HG02852 (cell line): Measurements from ENCODE around the gene POLRMT.
"Not testable (repeated sequence)": the region's sequence is repeated elsewhere in the genome, so short reads cannot be mapped to it uniquely, and the experiment has no call there.

ENCODE experiments used
- ATAC-seq: cut with Tn5 transposase; IDR thresholded peaks from one replicate; pipeline ENCODE4 v1.9.1; 2021; ENCODE audit warnings: mild to moderate bottlenecking, moderate library complexity; ENCODE audit not compliant: unreplicated experiment

Gene POLRMT

DNA sequence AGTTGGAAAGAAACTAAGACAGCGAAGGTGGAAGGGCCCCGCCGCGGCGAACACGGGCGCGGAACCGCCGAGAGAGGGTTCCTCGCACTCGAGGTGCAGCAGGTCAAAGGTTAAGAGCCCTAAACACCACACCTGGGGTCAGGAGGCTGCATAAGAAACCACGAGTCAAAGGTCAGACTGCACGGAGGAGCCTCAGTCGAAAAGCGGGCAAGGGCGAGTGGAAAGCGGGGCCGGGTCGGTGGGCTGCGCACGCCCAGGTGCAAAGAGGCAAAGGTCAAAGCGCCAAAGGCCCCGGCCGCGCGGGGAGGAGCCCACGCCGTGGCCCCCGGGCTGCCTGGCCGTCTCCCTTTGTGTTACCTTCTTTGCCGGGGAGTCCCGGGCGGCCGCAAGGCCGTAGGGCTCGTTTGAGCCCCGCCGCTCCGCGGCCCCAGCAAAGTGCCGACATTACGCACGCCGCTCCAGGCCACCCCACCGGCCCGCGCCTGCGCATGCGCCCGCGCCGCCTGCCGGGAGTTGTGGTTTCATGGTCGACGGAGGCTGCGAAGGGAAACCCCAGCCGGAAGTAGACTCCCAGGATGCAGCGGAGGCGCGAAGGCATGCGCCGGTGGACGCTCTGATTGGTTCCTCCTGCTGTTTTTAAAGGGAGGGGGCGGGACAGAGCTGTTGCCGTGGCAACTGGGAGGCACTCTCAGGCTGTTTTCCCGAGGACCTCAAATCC is at the start of gene POLRMT:
POLRMT (minus strand) TSS at position 470 of the 718 bp plus-strand sequence; CDS start at position 445, 25 bp downstream.
- peak; percentile 76 for ATAC-seq

DNA sequence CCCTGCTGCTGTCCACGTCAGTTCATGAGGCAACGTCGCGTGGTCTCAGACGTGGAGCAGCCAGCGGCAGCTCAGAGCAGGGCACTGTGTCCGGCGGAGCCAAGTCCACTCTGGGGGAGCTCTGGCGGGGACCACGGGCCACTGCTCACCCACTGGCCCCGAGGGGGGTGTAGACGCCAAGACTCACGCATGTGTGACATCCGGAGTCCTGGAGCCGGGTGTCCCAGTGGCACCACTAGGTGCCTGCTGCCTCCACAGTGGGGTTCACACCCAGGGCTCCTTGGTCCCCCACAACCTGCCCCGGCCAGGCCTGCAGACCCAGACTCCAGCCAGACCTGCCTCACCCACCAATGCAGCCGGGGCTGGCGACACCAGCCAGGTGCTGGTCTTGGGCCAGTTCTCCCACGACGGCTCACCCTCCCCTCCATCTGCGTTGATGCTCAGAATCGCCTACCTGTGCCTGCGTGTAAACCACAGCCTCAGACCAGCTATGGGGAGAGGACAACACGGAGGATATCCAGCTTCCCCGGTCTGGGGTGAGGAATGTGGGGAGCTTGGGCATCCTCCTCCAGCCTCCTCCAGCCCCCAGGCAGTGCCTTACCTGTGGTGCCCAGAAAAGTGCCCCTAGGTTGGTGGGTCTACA is 49.5 kb upstream of the POLRMT start:
- ATAC-seq = no peak

DNA sequence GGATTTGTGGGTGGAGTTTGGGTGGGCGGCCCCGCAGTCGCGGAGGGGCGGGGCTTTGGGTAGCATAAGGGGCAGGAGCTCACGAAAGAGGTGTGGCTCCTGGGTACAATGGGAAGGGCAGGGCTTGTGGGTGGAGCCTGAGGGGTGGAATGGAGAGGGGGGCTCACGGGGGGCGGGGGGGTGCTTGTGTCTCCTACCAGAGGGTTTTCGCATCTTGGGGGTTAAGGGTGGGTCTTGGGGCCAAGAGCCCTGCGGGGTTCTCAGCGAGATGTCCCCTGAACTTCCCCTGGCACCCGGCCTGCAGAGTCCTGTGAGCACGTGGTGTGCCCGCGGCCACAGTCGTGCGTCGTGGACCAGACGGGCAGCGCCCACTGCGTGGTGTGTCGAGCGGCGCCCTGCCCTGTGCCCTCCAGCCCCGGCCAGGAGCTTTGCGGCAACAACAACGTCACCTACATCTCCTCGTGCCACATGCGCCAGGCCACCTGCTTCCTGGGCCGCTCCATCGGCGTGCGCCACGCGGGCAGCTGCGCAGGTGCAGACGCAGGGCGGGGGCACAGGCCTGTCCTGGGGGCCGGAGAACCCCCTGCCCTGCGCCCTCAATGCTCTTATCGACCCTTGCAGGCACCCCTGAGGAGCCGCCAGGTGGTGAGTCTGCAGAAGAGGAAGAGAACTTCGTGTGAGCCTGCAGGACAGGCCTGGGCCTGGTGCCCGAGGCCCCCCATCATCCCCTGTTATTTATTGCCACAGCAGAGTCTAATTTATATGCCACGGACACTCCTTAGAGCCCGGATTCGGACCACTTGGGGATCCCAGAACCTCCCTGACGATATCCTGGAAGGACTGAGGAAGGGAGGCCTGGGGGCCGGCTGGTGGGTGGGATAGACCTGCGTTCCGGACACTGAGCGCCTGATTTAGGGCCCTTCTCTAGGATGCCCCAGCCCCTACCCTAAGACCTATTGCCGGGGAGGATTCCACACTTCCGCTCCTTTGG is 48.0 kb upstream of the POLRMT start:
- ATAC-seq = no peak

DNA sequence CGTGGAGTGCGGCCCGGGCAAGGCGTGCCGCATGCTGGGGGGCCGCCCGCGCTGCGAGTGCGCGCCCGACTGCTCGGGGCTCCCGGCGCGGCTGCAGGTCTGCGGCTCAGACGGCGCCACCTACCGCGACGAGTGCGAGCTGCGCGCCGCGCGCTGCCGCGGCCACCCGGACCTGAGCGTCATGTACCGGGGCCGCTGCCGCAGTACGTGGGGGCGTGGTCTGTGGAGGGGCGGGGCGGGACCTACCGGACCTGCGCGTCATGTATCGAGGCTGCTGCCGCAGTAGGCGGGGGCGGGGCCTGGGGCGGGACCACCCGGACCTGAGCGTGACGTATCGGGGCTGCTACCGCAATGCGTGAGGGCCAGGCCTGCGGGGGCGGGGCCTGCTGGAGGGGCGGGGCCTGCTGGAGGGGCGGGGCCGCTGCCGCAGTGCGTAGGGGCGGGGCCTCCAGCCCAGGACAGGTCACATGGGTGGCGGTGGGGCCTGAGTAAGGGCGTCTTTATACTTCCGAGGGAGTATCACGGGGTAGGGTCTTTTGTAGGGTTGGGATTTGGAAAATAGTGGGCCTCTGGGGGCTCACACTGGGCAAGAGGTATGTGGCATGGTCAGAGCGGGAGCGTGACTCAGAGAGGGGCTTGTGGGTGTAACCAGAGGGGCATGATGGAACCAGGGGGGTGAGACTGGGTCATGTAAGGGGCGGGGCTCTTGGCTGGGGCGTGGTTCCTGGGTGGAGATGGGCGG is 47.1 kb upstream of the POLRMT start:
- ATAC-seq = peak; percentile 72

DNA sequence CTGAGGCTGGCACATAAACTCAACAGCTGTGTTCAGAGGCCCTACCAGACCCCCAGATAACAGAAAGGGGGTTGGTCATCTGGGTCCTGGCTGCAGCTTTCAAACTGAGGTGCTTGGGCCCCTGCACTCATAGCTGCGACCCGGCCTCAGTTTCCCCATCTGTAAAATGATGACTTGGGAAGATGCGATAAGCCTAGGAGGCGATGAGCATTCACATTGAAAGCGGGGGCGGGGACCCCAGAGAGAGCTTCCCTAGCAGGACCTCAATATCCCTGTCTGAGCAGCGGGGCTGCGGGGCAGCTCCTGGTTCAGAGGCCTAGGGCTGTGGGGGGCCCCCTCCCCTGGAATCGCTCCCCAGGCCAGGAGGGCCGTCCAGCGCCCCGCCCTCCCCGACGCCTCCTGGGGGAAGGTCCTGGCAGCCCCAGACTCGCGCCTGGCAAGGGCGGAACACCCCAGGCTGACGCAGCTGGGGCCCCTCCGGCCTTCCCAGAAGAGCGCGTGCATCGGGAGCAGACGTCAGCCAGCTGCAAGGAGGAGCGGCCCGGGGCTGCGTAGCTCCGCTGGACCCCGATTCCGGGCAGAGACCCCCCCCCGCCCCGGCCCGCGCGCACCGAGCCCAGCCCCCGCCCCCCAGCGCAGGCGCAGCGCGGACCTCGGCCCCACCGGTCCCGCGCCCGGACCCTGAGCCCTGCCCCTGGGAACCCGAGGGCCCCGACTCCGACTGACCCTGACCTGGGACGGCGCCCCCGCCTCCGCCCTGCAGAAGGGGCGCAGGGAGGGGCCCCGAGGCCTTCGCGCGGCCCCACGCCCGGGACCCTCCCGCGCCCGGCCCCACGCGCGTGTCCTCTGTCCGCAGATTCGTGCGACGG is 46.3 kb upstream of the POLRMT start:
- ATAC-seq = peak; percentile 11

DNA sequence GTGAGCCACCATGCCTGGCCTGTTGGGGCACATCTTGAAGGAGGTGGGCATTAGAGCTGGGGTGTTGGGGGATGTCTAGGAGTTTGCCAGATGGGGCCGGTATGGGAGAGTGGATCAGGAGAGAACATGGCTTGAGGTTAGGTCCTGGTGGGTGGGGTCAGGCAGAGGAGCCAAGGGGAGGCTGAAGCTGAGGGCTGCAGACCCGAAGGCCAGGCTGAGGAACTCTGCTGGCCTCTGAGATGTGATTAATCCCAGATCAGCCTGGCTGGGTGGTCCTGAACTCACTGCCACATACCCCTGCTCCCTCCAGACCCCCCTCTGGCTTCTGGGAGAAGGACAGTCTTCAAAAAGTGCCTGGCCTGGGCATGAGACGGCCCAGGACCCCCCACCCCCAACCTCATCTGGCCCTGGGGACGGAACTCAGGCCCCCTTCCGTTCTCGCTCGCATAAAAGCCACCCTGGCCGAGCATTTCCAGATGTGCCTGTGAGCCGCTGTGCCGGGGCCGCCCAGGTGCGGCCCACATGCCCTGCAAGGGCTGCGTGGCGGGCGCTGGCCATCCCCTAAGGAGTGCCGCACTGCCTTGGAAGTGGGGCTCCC is 45.6 kb upstream of the POLRMT start:
- ATAC-seq = no peak

DNA sequence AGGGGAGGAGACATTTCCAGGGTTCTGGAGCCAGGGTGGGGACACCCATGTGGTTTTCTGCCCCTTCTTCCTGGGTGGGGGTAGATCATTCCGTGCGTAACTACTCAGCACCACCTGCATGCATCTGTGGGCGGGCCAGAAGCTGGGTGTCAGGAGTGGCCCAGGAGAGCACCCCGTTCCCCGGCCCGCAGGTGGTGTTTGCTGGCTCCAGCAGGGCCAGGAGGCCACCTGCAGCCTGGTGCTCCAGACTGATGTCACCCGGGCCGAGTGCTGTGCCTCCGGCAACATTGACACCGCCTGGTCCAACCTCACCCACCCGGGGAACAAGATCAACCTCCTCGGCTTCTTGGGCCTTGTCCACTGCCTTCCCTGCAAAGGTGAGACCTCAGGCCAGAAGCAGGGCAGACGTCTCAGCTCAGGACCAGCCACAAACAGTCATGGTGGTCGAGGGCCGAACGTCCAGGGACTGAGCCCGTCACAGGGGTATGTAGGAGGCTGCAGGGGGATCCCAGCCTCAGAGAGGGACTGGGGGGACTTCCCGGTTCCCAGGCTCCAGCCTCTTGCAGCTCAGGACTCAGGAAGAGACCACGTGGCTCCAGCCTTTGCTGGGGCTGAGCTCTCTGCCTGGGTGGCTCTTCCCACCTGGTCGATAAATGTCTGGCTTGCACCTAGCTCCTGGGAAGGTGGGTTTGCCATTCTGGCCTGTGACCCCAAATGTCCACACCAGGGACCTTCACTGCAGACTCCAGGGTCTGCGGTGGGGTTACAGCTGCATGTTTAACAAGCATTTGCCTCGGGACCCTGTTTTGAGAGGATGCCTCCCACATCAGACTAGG is 44.5 kb upstream of the POLRMT start:
- ATAC-seq = no peak

DNA sequence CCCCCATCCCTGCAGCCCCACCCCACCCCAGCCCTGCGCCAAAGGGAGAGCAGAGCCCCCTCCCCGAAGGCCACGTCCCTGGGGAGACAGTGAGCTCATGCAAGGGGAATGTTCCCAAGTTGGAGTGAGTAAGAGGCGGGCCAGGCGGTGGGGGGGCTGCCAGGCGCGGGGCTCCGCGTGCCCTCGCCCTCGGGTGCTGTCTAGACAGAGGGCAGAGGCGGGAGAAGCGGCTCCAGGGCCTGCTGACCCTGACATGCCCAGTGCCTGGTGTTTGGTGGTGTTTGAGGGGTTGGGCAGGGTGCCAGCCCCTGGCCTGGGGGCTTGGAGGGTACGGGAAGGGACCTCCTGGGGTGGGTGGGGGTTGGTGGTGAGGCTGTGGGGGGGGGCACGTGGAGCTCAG is 43.9 kb upstream of the POLRMT start:
- no peak for ATAC-seq

DNA sequence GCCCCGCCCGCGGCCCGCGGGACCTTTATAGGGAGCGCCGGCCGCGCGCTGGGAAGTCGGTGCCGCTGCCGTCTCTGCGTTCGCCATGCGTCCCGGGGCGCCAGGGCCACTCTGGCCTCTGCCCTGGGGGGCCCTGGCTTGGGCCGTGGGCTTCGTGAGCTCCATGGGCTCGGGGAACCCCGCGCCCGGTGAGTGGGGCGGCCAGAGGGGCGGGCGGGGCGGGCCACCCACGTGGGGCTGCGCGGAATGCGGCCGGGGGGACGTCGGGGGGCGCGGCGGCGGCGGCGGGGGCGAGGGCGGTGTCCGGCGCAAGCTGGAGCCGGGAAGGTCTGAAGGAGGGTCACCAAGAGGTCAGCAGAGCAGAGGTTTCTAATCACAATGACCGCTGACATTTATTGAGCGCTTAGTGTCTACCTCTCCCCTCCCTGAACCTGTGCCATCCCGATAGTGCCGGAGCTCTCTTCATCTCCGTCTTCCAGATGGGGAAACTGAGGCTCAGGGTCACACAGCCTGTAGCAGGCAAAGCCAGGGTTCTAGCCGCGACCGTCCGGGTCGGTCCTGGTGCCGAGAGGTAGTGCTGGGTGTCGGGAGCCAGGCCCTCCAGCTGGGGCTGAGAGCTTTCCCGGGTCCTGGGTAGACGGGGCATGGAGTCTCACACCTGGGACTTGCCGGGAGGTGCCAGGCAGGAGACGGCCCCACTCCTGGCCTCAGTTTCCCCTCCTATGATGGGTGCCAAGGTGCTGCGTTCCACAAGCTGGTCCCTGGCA is 43.2 kb upstream of the POLRMT start, which contains the start of gene FSTL3:
FSTL3 (plus strand) TSS at position 54 of the 767 bp plus-strand sequence; CDS start at position 86, 32 bp downstream.
- no peak for ATAC-seq

DNA sequence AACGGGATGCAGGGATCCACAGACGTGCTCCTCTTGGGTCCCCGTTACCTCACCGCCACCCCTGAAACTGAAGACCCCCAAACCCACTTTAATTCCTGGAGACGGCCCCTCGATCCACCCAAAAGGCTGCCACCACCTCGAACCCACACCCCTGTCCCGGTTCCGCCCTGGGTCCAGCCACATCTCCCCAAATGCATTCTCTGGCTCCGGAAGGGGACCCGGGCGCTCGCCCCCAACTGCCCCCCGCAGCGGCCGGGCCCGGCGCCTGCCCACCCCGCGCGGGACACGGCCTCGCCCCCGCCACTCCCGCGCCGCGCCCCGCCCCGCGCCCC is 42.6 kb upstream of the POLRMT start:
- no peak for ATAC-seq

DNA sequence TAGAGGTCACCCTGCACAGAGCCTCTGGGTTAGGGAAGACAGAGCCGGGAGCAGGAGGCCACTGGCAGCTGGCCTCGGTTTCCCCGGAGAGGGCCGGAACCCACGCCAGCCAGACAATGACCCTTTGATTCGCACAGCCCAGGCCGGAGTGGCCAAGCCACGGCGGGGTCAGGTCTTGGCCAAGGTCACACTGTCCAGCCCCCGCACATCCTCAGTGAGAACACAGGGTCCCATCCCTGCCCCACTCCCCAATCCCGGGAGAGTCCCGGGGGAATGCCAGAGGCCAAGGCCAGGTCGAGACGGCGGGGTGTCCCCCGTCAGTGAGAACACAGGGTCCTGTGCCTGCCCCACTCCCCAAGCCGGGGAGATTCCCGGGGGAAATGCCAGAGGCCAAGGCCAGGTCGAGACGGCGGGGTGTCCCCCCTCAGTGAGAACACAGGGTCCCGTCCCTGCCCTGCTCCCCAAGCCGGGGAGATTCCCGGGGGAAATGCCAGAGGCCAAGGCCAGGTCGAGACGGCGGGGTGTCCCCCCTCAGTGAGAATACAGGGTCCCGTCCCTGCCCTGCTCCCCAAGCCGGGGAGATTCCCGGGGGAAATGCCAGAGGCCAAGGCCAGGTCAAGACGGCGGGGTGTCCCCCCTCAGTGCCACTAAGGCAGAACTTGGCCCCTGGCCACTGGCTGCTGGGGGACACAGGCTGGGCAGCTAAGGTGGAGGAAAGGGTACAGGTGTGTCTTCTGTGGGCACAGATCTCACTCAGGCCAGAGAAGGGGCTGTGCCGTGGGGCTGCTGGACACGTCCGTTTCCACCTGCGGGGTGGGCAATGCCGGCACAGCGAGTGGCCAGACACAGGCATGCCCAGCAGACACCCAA is 41.2 kb upstream of the POLRMT start:
- no peak for ATAC-seq

DNA sequence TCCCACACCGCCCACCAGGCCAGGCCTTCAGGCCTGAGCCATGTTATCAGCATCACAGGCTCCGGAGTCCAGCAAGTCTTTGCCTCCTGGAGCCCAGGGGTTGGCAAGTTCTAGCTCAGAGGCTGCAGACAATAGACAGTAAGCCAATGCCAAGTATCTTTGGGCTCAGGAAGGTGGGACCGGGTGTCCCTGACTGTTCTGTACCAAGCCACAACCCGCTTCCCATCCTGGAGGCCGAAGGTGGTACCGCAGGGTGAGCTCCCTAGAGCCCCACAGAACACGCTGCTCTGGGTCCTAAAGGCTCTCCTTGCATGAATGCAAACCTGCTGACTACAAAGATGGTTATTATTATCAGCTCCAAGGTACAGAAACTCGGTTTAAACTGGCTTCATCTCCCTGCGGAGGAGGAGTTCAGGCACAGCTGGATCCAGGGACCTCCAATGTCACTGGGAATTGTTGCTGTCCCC is 37.3 kb upstream of the POLRMT start:
- no peak for ATAC-seq

DNA sequence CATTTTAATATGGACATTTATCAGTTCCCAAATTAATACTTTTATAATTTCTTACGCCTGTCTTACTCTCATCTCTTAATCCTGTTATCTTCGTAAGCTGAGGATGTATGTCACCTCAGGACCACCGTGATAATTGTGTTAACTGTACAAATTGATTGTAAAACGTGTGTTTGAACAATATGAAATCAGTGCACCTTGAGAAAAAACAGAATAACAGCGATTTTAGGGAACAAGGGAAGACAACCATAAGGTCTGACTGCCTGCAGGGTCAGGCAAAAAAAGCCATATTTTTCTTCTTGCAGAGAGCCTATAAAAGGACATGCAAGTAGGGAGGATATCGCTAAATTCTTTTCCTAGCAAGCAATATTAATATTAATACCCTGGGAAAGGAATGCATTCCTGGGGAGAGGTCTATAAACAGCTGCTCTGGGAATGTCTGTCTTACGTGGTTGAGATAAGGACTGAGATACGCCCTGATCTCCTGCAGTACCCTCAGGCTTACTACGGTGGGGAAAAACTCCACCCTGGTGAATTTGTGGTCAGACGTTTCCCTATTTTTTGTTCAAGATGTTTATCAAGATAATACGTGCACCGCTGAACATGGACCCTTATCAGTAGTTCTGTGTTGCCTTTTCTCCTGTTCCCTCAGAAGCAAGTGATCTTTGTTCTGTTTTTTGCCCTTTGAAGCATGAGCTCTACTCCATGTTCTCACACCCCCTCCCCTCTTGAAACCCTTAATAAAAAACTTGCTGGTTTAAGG is 35.5 kb upstream of the POLRMT start:
- not testable (repeated sequence) for ATAC-seq

DNA sequence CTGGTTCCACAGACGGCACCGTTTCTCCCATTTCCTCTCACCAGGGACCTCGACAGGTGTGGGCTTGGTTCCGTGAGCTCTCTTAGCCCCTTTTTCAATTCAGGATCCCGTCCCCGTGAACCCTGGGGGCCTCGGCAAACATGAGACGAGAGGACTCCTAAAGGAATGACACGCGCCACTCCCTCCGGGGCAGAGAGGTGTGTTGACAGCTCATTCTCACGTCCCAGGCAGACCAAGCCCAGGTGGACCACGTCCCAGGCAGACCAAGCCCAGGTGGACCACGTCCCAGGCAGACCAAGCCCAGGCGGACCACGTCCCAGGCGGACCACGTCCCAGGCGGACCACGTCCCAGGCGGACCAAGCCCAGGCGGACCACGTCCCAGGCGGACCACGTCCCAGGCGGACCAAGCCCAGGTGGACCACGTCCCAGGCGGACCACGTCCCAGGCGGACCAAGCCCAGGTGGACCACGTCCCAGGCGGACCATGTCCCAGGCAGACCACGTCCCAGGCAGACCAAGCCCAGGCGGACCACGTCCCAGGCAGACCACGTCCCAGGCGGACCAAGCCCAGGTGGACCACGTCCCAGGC is 33.7 kb upstream of the POLRMT start:
- not testable (repeated sequence) for ATAC-seq

DNA sequence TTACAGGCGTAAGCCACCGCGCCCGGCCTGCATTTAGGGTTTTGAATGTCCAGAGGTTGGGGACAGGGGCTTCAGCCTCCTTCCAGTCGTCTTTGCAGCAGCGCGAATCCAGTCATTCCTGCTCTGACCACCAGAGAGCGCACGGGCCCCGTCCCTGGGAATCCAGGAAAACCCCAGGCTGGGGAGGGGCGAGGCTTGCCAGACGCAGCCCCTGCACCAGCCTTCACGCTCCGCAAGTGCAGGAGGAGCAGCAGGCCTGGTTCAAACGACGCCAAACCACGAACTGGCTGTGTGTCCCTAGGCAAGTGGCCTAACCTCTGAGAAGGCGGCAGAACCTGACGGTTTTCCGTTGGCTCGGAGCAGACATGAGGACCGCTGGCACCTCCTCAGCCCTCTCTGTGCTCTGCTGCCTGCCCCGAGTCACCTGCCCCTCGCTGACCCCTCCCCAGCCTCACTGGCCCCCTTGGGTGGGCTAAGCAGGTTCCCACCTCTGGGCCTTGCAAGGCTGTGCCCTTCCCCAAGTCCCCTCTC is 31.6 kb upstream of the POLRMT start:
- no peak for ATAC-seq
